Tibial nerve (tissue), 3 donors: Measurements from ENCODE around the gene KRT75.

Experiments
- CTCF ChIP-seq, 5 experiments: fragments of 200-600 bp in 3 of 5; fragments of 450-650 bp in 2 of 5; sonication (generic) in 3 of 5; IDR thresholded peaks; one replicate each; pipeline ENCODE4 v1.5.1; 2016 to 2019; ENCODE audit warnings: antibody characterized with exemption in 5 of 5, mild to moderate bottlenecking in 3 of 5, moderate library complexity in 2 of 5
- POLR2A ChIP-seq, 2 donors: fragments of 450-650 bp; IDR thresholded peaks; one replicate each; pipeline ENCODE4 v1.6.1; 2017; ENCODE audit warnings: antibody characterized with exemption in 2 of 2, mild to moderate bottlenecking in 2 of 2, moderate library complexity in 2 of 2

- TF ChIP-seq CTCF (IDR thresholded peaks at IDR 0.05) (no peak), POLR2A (IDR thresholded peaks at IDR 0.05) (no peak)
These were observed 14.1 kb upstream of the KRT75 start for GRCh38 chr12:52448228-52448627.
